ENCODE measurements around the gene OR1L8.
"Not testable (repeated sequence)": the region's sequence is repeated elsewhere in the genome, so short reads cannot be mapped to it uniquely, and the experiment has no call there.

OR1L8 gene

DNA sequence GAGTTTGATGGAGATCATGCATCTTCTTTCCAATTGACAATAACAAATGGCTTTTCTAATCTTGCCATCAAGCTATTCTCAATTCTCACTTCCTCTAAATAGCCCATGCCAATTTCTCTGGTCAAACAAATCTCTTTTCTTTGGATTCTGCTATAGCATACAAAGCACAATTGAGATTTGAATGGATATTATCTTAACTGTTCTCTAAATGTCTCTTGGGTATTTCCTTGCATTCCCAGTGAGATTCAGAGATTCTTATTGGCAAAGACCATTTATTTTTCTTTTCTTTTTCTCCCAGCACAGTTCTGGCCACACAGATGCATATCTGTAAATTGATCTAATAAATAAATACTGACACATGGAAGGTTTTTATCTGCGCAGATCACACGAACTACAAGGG, 30.4 kb downstream of the OR1L8 start, which contains the start of gene OR1N2:
Gene OR1N2 (plus strand): TSS at position 301 of the 400 bp plus-strand sequence. CDS start 100 bp downstream, outside the sequence.
- TF ChIP-seq CTCF (IDR thresholded peaks at IDR 0.05; ENCODE audit: low read depth, low read length, missing control alignments) = no peak
- no peak within 1 kb of the TSS for H3K27ac ChIP-seq
- no peaks in the 10 kb centered on the region for H3K27me3 ChIP-seq (replicated peaks)
- no peak within 1 kb of the TSS for H3K4me3 ChIP-seq (ENCODE audit: low read depth, low read length)
- in situ Hi-C loops (cut with HindIII; ENCODE audit: low pct_ligation_motif_present, low sequenced_read_pairs) = no loop called here
- H3K36me3 ChIP-seq (replicated peaks) = no peaks in the 10 kb centered on the region
- no peak for DNase-seq

GRCh38 chr9:122551371-122551770, 31.8 kb downstream of the OR1L8 start:
- H3K27ac ChIP-seq = no peak overlapping the region
- in situ Hi-C loops (cut with HindIII; ENCODE audit: low pct_ligation_motif_present, low sequenced_read_pairs) = no loop called here
- DNase-seq = no peak
- no peak overlapping the region for H3K4me3 ChIP-seq (ENCODE audit: low read depth, low read length)
- H3K27me3 ChIP-seq (replicated peaks) = no peaks in the 10 kb centered on the region
- H3K36me3 ChIP-seq (replicated peaks) = no peaks in the 10 kb centered on the region
- no peak for TF ChIP-seq CTCF (IDR thresholded peaks at IDR 0.05; ENCODE audit: low read depth, low read length, missing control alignments)

DNA sequence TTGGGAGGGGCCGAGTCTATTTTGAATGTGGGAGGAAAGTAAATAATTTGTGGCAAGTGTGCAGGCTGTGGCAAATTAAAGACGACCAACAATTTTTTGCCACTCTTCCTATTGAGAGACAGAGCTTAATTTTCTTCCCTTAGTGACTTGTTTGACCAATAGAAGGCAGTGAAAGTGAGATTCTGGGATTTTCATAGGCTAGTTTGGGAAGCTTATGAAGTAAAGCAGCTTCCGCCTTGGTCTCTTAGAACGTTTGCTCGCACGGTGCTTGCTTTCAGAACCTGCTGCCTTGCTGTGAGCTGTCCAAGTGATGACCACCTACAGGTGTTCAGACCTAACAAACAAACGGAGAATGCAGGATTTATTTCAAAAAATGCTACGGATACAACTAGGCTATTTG, 37.0 kb downstream of the OR1L8 start:
- Histone ChIP-seq H3K27ac (no peak overlapping the region), H3K4me3 (ENCODE audit: low read depth, low read length) (no peak overlapping the region), H3K36me3 (replicated peaks) (no peaks in the 10 kb centered on the region), H3K27me3 (replicated peaks) (no peaks in the 10 kb centered on the region)
- no peak for TF ChIP-seq CTCF (IDR thresholded peaks at IDR 0.05; ENCODE audit: low read depth, low read length, missing control alignments)
- in situ Hi-C loops (cut with HindIII; ENCODE audit: low pct_ligation_motif_present, low sequenced_read_pairs) = no loop called here
- no peak for DNase-seq

- in situ Hi-C loops (cut with HindIII; ENCODE audit: low pct_ligation_motif_present, low sequenced_read_pairs) = no loop called here
- no peaks in the 10 kb centered on the region for H3K36me3 ChIP-seq (replicated peaks)
- DNase-seq = no peak
- no peak overlapping the region for H3K4me3 ChIP-seq (ENCODE audit: low read depth, low read length)
- TF ChIP-seq CTCF (IDR thresholded peaks at IDR 0.05; ENCODE audit: low read depth, low read length, missing control alignments) = no peak
- H3K27me3 ChIP-seq (replicated peaks) = no peaks in the 10 kb centered on the region
- H3K27ac ChIP-seq = no peak overlapping the region
Observed at GRCh38 chr9:122538757-122539156, 44.4 kb downstream of the OR1L8 start.

- H3K4me3 ChIP-seq (ENCODE audit: low read depth, low read length); DNase-seq; H3K27me3 ChIP-seq (replicated peaks); in situ Hi-C loops (cut with HindIII; ENCODE audit: low pct_ligation_motif_present, low sequenced_read_pairs); H3K36me3 ChIP-seq (replicated peaks); H3K27ac ChIP-seq: not testable (repeated sequence)
Observed at GRCh38 chr9:122537066-122537465, 46.1 kb downstream of the OR1L8 start.

GRCh38 chr9:122536134-122536533, 47.0 kb downstream of the OR1L8 start:
- no peaks in the 10 kb centered on the region for H3K36me3 ChIP-seq (replicated peaks)
- in situ Hi-C loops (cut with HindIII; ENCODE audit: low pct_ligation_motif_present, low sequenced_read_pairs) = no loop called here

DNA sequence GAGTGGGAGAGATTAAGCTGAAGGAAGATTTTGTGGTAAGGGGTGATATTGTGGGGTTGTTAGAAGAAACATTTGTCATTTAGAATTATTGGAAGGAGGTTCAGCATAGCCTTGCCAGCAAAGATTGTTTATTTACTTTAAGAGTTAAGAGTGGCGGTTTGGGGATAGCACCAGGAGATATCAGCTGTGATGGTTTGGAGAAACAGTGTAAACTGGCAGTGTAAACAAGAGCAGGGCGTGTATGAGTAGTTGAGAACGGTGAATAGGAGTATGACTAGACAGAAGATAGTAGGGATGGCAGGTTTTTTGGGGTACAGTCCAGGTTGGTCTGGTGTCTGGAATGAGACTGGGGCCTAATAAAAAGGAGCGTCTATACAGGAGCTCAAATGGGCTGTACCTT, 52.0 kb downstream of the OR1L8 start:
- H3K27ac ChIP-seq; H3K4me3 ChIP-seq (ENCODE audit: low read depth, low read length); in situ Hi-C loops (cut with HindIII; ENCODE audit: low pct_ligation_motif_present, low sequenced_read_pairs); DNase-seq; H3K27me3 ChIP-seq (replicated peaks); H3K36me3 ChIP-seq (replicated peaks): not testable (repeated sequence)

More at GRCh38 chr9:122536134-122536533, 47.0 kb downstream of the OR1L8 start:
- DNase-seq = no peak
- Histone ChIP-seq H3K4me3 (ENCODE audit: low read depth, low read length) (no peak overlapping the region), H3K27ac (no peak overlapping the region), H3K27me3 (replicated peaks) (no peaks in the 10 kb centered on the region)
- TF ChIP-seq CTCF (IDR thresholded peaks at IDR 0.05; ENCODE audit: low read depth, low read length, missing control alignments) = no peak
